Gastrocnemius medialis (tissue), 4 donors: ENCODE data around the gene BMP10. TPM values are rescaled to one million over a fixed set of nuclear protein-coding genes. Genes with fewer than 3 reads are reported as not detected.

Experiments used
- ATAC-seq, 2 donors: fragments of 150-250 bp; one replicate each; pipeline ENCODE4 v1.9.1; 2016
- DNase-seq, 2 donors: peaks; one replicate each; pipeline ENCODE4 v3.0.0-alpha.2; 2019
- H3K27ac ChIP-seq, 4 donors: fragments of 200-600 bp; sonication (generic); 1 replicate in 1 of 4; 2 replicates in 3 of 4; pipeline ENCODE4 v1.5.1; 2016 to 2018; ENCODE audit warnings: mild to moderate bottlenecking in 2 of 4, moderate library complexity in 1 of 4
- H3K27me3 ChIP-seq, 3 donors: fragments of 200-600 bp; sonication (generic) in 2 of 3; 1 replicate in 1 of 3; 2 replicates in 2 of 3; pipeline versions ENCODE4 v1.5.1 to v1.6.0; 2016 to 2019; ENCODE audit warnings: mild to moderate bottlenecking in 1 of 3, moderate library complexity in 1 of 3
- H3K36me3 ChIP-seq, 2 donors: fragments of 200-600 bp; sonication (generic) in 1 of 2; one replicate each; pipeline ENCODE4 v1.5.1; 2017 to 2018
- H3K4me1 ChIP-seq, 2 donors: fragments of 200-600 bp; sonication (generic) in 1 of 2; one replicate each; pipeline ENCODE4 v1.5.1; 2016 to 2017; ENCODE audit warnings: mild to moderate bottlenecking in 2 of 2
- H3K4me3 ChIP-seq, 4 donors: fragments of 200-600 bp; sonication (generic) in 3 of 4; 1 replicate in 1 of 4; 2 replicates in 3 of 4; pipeline ENCODE4 v1.5.1; 2016 to 2019; ENCODE audit warnings: mild to moderate bottlenecking in 2 of 4
- H3K9me3 ChIP-seq, 3 donors: fragments of 200-600 bp; sonication (generic) in 2 of 3; 1 replicate in 1 of 3; 2 replicates in 2 of 3; pipeline ENCODE4 v1.5.1; 2016 to 2019
- POLR2A ChIP-seq, 2 donors: fragments of 450-650 bp; IDR thresholded peaks; one replicate each; pipeline ENCODE4 v1.6.1; 2017; ENCODE audit warnings: antibody characterized with exemption in 2 of 2, mild to moderate bottlenecking in 2 of 2, moderate library complexity in 2 of 2
- in situ Hi-C, 4 donors: fragments of 200-750 bp; cut with MboI; loops; one replicate each; pipeline versions ENCODE4 v1.15.0 to v1.8.0; 2017; ENCODE audit warnings: low sequenced_read_pairs in 4 of 4
- intact Hi-C: fragments of 100-400 bp; cut with DNase I; formaldehyde crosslinking; loops from one replicate; pipeline ENCODE4 v1.15.1; 2023; ENCODE audit warnings: low total_unique reads
- total RNA-seq, 4 donors: library from RNA; depleted of rRNA; stranded (reverse); fragments of >200 nt; gene quantifications; one replicate each; pipeline versions ENCODE4 v1.1.0 to v1.2.3, GENCODE V29; 2016
- TF ChIP-seq, protein P1 (sequence below), 5 experiments: fragments of 450-650 bp in 3 of 5; fragments of 200-600 bp in 2 of 5; sonication (generic) in 2 of 5; IDR thresholded peaks in 4 of 5; conservative IDR thresholded peaks in 1 of 5; 1 replicate in 4 of 5; 2 replicates in 1 of 5; pipeline ENCODE4 v1.5.1; 2016 to 2019; ENCODE audit warnings: antibody characterized with exemption in 5 of 5, mild to moderate bottlenecking in 3 of 5, moderate library complexity in 3 of 5

Gene BMP10
- total RNA-seq, 4 donors from 2014 or later, result not detected

DNA sequence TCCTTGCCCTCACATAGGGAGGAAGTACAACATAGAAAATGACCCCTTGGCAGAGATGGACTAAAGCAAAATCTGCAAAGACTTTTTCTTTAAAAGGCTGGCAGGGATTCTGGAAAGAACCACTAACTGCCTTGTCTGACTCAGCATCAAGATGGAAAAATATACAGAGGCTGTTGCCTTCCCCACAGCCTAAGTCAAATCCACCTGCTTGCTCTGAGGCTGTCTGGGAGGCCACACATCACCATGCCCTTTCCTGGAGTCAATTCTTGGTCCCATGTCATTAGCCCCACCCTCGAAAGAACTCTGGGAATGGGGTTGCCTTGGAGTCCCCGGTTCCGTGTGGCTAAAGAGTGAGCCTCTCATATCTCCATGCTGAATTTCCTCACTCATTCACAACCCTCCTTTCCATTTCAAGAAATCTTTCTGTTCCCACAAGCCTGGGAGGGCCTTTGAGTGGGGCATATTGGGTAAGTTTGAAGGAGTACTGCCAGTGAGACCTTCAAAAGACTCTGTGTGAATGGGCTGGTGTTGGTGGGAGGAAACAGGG is 39.4 kb downstream of the BMP10 start:
- TF ChIP-seq, protein P1, sequence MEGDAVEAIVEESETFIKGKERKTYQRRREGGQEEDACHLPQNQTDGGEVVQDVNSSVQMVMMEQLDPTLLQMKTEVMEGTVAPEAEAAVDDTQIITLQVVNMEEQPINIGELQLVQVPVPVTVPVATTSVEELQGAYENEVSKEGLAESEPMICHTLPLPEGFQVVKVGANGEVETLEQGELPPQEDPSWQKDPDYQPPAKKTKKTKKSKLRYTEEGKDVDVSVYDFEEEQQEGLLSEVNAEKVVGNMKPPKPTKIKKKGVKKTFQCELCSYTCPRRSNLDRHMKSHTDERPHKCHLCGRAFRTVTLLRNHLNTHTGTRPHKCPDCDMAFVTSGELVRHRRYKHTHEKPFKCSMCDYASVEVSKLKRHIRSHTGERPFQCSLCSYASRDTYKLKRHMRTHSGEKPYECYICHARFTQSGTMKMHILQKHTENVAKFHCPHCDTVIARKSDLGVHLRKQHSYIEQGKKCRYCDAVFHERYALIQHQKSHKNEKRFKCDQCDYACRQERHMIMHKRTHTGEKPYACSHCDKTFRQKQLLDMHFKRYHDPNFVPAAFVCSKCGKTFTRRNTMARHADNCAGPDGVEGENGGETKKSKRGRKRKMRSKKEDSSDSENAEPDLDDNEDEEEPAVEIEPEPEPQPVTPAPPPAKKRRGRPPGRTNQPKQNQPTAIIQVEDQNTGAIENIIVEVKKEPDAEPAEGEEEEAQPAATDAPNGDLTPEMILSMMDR (IDR thresholded peaks at IDR 0.05 in 4 of 5, conservative IDR thresholded peaks at IDR 0.05 in 1 of 5), result no peak
- no peak for TF ChIP-seq POLR2A (IDR thresholded peaks at IDR 0.05)
- in situ Hi-C loops, result no loop called here
- H3K9me3 ChIP-seq, result no peaks in the 10 kb centered on the region
- peak in 1 of 2 donors; percentile 7 for ATAC-seq
- H3K4me3 ChIP-seq, result no peak overlapping the region
- peaks cover 26 to 38% of the 10 kb centered on the region in 2 donors for H3K4me1 ChIP-seq
- H3K27ac ChIP-seq, result peak overlapping the region; percentile 72 to 78 (median 74)
- DNase-seq, result no peak
- H3K27me3 ChIP-seq, result no peaks in the 10 kb centered on the region
- H3K36me3 ChIP-seq, result no peaks in the 10 kb centered on the region
- intact Hi-C loops, result loop anchor here (5.0 to 10.0 kb wide), 2 partner anchors 64 to 73 kb away; no protein-coding TSS in a partner anchor

DNA sequence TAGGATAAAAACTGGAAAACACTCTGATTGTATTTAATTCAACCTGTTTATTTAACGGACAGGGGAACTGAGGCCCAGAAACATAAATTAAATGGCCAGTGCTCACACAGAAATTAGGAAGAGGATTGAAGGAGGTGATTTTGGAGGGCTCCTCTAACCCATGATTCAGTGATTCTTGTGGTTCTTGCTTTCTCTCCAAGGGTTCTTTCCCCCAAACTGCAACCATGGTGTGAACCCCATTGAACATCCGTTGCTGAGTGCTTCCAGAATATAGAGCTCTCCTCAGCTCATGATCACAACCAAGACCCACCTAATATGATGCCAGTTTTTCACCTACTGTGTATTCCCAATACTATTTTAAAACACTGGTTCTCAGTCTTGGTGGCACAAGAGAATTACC is 41.4 kb downstream of the BMP10 start:
- intact Hi-C loops (loop anchor here (5.0 to 10.0 kb wide), 2 partner anchors 62 to 75 kb away; no protein-coding TSS in a partner anchor), in situ Hi-C loops (no loop called here)
- Histone ChIP-seq H3K27ac (peak overlapping the region; percentile 54 to 68 (median 60)), H3K27me3 (no peaks in the 10 kb centered on the region), H3K4me1 (peaks cover 26 to 38% of the 10 kb centered on the region in 2 donors), H3K4me3 (no peak overlapping the region), H3K9me3 (no peaks in the 10 kb centered on the region), H3K36me3 (no peaks in the 10 kb centered on the region)
- TF ChIP-seq, protein P1 (IDR thresholded peaks at IDR 0.05 in 4 of 5, conservative IDR thresholded peaks at IDR 0.05 in 1 of 5), result no peak
- TF ChIP-seq POLR2A (IDR thresholded peaks at IDR 0.05), result no peak
- ATAC-seq (no peak), DNase-seq (no peak)

DNA sequence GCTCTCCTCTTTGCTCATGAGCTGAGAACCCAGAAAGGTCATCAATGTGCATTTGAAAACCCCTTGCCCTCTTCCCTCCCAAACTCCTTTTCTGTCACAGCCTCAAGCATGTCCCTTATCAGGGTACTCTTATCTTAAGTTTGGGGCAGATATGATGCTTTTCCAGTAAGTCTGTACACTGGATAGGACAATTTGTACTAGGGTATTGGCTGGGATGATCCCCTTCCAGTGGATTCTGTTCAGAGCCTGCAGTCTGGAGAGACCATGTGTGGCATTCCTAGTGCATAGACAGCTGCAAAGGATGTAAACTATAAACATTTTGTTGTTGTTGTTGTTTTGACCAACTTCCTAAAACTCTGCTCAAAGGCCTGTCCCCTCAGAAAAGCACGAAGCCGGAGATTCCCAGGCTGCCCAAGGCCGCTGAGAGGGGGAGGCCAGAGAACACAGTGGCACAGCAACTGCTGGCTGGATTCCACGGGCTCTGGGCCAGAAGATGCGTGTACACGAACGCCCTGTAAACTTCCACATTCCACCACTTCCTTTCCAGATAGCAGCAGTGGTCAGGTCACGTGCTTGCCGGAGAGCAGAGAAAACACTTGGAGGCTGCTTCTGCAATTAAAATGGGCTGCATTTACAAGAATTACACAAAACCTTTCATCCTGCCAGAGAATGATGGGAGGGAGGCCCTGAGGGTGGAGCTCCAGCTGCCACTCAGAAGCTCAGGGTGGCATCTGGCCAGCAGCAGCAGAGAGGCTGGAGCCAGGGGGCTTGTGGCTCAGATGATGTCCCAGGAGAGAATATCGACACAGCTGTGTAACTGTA is 42.1 kb downstream of the BMP10 start:
- Histone ChIP-seq H3K36me3 (no peaks in the 10 kb centered on the region), H3K27ac (peak overlapping the region; percentile 54 to 68 (median 60)), H3K27me3 (no peaks in the 10 kb centered on the region), H3K9me3 (no peaks in the 10 kb centered on the region), H3K4me3 (no peak overlapping the region), H3K4me1 (peaks cover 26 to 38% of the 10 kb centered on the region in 2 donors)
- ATAC-seq (peak; percentile 69 to 71), DNase-seq (peak; percentile 75 to 82)
- intact Hi-C loops (no loop called here), in situ Hi-C loops (no loop called here)
- TF ChIP-seq, protein P1 (IDR thresholded peaks at IDR 0.05 in 4 of 5, conservative IDR thresholded peaks at IDR 0.05 in 1 of 5), result peak in 1 of 5 experiments; percentile 16
- no peak for TF ChIP-seq POLR2A (IDR thresholded peaks at IDR 0.05)

DNA sequence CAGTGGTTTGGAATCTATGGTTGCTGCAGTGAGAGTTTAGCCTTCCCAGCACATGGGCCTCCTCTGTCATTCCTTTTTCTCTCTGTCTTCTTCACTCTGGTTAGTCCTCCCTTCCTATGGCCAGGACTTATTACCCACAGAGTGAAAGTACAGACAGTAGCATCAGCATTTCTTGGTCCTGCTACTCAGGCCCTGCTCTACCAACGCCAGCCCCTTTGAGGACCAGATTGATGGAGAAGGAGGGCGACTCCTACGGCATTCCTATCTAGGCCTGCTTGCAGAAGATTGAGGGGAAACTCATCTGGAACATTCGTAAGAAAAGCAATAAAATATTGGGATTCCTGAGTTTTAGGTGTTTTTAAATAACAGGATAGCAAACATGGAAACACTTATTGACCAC is 43.5 kb downstream of the BMP10 start:
- intact Hi-C loops (no loop called here), in situ Hi-C loops (no loop called here)
- ATAC-seq, result no peak
- Histone ChIP-seq H3K4me3 (no peak overlapping the region), H3K36me3 (no peaks in the 10 kb centered on the region), H3K27me3 (no peaks in the 10 kb centered on the region), H3K4me1 (peaks cover 21 to 34% of the 10 kb centered on the region in 2 donors), H3K27ac (peak overlapping the region in 2 of 4 donors; percentile 33 to 68), H3K9me3 (no peaks in the 10 kb centered on the region)
- no peak for DNase-seq
- no peak for TF ChIP-seq POLR2A (IDR thresholded peaks at IDR 0.05)
- TF ChIP-seq, protein P1 (IDR thresholded peaks at IDR 0.05 in 4 of 5, conservative IDR thresholded peaks at IDR 0.05 in 1 of 5), result no peak
